ENCODE results near the gene PGBD5.

DNA sequence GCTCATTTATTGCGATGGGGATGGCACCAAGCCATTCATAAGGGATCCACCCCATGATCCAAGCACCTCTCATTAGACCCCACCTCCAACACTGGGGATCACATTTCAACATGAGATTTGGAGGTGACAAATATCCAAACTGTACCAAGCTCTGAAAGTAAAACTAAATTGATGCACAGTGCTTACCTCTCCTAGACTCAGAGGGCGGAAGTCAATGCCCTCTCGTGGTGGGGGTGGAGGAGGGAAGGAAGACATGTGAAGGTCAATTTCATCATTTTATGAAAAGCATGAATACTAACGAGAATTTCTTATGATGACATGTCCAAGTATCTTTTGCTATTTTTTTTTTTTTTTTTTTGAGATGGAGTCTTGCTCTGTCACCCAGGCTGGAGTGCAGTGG lies 120.0 kb downstream of the PGBD5 start:
- TF ChIP-seq, protein P1, sequence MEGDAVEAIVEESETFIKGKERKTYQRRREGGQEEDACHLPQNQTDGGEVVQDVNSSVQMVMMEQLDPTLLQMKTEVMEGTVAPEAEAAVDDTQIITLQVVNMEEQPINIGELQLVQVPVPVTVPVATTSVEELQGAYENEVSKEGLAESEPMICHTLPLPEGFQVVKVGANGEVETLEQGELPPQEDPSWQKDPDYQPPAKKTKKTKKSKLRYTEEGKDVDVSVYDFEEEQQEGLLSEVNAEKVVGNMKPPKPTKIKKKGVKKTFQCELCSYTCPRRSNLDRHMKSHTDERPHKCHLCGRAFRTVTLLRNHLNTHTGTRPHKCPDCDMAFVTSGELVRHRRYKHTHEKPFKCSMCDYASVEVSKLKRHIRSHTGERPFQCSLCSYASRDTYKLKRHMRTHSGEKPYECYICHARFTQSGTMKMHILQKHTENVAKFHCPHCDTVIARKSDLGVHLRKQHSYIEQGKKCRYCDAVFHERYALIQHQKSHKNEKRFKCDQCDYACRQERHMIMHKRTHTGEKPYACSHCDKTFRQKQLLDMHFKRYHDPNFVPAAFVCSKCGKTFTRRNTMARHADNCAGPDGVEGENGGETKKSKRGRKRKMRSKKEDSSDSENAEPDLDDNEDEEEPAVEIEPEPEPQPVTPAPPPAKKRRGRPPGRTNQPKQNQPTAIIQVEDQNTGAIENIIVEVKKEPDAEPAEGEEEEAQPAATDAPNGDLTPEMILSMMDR (IDR thresholded peaks at IDR 0.05; ENCODE audit: poor library complexity): no peak
- TF ChIP-seq EZH2 (IDR thresholded peaks at IDR 0.05; ENCODE audit: borderline replicate concordance) (no peak), EZH2phosphoT487 (IDR thresholded peaks at IDR 0.05; ENCODE audit: low read depth, severe bottlenecking, unreplicated experiment) (no peak)
